HG03521 (cell line): ENCODE results near the gene IL36A.

ENCODE experiments used
- ATAC-seq: cut with Tn5 transposase; IDR thresholded peaks from one replicate; pipeline ENCODE4 v1.9.1; 2021; ENCODE audit warnings: mild to moderate bottlenecking, moderate library complexity; ENCODE audit not compliant: unreplicated experiment

IL36A gene

DNA sequence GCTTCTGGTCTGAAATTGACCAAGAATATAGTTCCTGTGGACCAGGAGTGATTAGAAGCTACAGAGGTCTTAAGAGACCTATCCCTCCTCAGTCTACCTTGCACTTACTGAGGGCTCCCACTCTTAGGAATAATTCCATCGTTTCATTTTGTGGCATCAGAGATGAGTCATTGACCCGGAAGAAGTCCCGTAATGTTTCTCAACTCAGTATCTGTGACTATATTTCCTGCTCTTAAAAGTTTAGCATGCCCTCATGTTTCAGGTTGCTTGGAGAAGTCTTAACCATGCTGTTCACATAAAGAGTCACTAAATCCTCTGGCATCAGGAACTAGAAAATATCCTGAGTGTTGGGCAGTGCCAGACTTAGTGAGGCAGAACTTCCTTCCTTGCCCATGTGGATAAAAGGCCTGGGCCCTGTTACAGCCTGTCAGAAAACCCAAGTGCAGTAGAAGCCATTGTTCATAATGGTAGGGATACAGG lies at the start of gene IL36A:
Gene IL36A, plus strand, starts transcription at position 430 of the 480 bp plus-strand sequence. CDS start 413 bp downstream, outside the sequence.
- no peak for ATAC-seq

- no peak for ATAC-seq
Observed at GRCh38 chr2:112957511-112957910, 47.7 kb upstream of the IL36A start.

DNA sequence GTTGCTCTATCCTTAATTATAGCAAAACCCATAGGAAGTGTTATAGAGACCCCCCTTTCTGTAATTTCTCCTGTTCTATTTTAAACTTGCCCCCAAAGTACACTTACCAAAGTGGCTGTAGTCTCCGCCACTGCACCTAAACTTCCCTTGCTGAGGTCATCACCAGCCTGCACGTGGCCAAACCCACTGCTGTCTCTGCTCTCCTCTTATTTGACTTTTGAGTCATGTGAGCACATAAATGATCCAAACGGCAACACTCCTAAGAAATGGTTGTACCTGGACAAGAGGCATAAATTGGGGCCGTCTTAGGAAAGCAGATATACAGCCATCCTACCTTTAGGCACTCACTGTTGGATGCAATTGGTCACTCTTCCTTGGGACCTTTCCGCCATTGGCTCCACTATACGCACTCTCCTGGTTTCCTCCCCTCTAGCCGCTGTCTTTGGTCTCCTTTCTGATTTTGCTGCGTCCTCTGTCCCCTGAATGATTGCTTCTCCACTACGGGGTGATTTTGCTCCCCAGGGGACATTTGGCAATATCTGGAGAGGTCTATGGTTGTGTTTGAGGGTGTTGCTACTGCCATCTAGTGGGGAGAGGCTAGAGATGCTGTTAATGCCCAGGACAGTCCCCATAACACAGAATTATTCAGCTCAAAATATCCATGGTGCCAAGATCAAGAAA lies 46.7 kb upstream of the IL36A start:
- no peak for ATAC-seq

GRCh38 chr2:112959109-112959812 lies 46.0 kb upstream of the IL36A start:
- no peak for ATAC-seq

DNA sequence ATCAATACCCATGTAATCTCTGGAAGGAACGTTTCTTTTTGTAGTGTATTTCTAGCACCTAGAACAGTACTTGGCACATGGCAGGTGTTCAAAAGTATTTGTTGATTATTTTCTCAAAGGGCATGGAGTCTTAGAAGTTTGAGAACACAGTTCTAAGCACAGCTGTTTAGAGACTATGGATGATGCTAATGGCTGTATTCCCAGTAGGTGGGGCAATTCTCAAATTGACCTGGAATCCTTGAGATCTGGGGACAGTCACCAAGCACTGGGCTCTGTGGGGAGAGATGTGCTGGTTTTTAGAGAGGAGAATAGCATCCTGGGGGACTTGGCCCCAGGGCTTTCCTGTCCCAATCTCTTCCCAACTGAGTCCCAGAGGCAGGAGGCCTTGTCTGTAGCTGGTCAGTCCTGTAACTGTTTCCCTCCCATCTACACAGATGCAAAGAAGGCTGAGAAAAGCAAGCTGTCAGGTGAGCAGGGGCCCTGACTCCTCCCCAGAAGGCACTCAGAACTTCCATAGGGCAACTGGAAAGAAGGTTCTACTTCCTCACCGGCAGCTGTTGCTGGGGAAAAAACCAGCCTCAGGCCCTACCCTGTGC lies 44.9 kb upstream of the IL36A start:
- no peak for ATAC-seq

DNA sequence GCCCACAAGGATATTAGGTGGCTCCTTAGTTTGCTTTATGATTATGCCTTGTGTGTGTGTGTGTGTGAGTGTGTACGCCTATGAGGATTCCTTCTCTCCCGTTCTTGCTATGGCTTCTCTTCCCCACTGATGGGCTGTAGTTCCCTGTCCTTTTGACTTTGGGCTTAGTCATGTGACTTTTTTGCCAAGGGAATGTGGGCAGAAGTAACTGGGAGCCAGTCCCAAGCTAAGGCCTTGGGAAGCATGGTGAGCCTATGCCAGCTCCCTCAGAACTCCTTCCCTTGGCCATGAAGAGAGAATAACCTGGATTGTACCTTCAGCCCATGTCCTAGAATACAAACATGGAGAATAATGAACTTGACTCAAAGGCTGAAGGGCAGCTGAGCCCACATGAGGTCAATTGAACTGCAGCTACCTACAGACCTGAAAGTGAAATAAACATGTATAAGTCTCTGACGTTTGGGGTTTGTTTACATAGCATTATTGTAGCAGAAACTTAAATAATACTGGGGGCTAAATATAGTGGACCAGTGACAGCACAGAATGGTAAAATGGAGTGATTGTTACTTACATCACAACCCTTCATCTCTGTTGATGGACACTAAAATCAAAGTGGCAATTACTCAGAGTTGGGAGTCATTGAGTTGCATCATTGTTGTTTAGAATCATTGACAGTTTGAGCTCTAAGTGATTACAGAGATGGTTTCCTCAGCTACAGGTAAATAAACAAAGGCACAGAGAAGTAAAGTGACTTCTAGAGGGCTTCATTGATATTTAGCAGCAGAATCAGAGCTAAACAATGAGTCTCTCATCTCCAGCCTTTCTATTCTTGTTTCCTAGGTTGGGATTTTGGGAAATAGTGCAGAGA lies 42.7 kb upstream of the IL36A start:
- no peak for ATAC-seq

DNA sequence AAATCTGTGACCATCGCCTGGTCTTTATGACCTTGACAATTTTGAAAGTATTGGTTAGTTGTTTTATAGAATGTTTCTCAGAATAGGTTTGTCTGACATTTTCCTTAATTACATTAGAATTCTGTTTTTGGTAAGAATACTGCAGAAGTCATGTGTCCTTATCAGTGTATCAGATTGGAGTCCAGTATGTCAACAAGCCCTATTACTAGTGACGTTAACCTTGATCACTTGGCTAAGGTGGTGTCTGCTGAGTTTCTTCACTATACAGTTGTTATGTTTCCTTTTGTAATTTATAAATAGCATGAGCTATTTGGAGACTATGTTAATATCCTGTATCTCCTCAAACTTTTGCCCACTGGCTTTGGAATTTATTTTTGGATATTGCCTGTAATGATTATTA lies 38.2 kb upstream of the IL36A start:
- ATAC-seq, result no peak

GRCh38 chr2:112972423-112973086 lies 32.7 kb upstream of the IL36A start:
- no peak for ATAC-seq

GRCh38 chr2:112973156-112973555 lies 32.1 kb upstream of the IL36A start:
- ATAC-seq, result no peak

DNA sequence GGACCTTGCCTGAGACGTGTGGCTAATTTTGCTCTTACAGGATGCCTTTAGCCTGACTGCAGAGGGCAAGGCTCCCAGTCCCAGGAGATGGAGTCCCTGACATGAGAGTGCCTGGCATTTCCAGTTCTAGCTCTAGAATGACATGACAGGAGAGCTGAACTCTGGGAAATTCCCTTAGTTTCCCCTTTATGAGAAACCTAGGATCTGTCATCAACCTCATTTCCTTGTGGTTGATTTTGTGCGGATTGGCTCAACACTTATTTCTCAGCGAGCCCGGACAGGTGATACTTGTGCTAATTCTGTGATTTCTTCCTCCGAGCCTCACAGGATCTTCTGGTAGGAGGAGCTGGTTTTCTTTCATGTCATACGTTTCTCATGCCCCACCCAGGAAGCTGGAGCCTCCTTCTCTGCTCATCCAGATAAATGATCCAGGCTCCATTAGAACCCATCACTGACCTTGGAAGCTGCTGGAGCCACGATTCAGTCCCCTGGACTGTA lies 27.7 kb upstream of the IL36A start, which contains the start of gene IL36G:
Gene IL36G, plus strand, starts transcription at position 448 of the 498 bp plus-strand sequence. CDS start 633 bp downstream, outside the sequence.
- no peak for ATAC-seq

DNA sequence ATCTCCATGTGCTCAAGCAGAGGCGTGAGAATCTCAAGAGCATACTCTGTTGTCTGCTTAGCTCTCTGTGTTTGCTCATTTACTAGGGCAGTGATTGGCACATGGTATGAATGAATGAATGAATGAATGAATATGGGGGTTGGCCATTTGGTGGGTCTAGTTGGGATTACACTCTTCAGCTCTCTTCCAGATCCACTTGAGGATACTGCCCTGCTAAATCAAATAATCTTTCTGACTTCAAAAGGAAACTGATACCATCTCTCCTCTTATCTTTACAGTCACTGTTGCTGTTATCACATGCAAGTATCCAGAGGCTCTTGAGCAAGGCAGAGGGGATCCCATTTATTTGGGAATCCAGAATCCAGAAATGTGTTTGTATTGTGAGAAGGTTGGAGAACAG lies 25.5 kb upstream of the IL36A start:
- no peak for ATAC-seq

DNA sequence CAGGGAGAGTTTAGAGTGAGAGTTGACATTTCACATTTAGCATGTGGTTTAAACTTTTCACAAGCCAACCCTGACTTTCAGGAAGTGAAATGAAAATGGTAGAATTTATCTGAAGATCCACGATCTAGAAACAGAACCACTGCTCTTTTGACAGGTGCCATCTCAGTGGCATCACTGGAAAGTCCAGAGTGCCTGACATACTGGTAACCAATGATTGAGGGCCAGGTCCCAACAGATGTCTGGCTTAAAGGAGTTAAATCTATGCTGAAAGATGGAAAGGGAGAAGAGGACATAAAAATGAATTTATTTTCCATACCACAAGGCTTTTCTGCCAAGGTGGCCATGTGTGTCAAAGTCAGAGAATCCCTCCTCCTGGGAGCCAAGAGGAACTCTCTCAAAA lies 24.7 kb upstream of the IL36A start:
- ATAC-seq, result no peak

DNA sequence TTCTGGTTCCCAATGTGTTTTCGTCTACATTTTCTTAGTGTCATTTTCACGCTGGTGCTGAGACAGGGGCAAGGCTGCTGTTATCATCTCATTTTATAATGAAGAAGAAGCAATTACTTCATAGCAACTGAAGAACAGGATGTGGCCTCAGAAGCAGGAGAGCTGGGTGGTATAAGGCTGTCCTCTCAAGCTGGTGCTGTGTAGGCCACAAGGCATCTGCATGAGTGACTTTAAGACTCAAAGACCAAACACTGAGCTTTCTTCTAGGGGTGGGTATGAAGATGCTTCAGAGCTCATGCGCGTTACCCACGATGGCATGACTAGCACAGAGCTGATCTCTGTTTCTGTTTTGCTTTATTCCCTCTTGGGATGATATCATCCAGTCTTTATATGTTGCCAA lies 20.2 kb upstream of the IL36A start:
- ATAC-seq, result no peak

DNA sequence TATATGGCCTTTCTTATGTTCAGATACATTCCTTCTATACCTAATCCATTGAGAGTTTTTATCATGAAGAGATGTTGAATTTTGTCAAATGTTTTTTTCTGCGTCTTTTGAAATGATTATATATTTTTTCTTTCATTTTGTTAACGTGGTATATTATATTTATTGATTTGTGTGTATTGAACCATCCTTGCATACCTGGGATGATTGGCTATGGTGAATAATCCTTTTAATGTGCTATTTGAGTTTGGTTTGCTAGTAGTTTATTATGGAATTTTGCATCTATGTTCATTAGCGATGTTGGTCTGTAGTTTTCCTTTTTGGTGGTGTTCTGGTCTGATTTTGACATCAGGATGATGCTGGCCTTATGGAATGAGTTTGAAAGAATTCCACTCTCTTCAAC lies 15.6 kb upstream of the IL36A start:
- no peak for ATAC-seq

DNA sequence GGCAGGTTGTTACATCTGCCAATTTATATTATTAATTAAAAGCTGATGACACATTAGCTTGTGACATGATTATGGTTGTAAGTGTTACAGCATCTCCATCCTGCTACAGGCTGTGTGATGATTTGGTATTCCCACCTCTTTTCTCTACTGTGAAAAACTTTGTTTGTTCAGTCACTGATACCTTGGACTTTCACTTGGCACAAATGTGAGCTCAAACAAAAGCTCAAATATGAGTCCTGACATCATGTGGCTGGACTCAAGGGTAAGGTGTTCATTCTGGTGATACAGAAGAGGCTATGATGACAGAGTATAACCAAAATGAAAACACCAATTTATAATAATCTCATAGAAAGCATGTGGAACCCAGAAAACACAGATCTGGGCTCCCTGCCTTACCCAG lies 11.4 kb upstream of the IL36A start:
- no peak for ATAC-seq

DNA sequence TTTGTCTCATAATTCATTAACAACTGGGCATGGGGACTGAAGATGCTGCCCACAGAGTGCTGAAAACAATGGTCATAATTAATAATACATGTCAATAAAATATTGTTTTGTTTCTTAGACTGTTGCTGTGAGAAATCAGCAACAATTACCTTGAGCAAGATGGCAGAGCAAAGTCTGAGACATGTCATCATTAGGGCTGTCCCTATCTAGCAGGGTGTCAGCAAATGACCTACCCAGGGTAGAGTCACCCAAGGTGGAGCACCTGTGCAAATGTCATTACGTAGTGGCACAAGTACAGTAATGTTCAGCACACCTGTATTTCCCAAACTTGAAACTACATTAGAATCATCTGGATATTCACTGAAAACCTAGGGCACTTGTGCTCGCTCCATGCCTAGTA lies 10.6 kb upstream of the IL36A start:
- no peak for ATAC-seq

DNA sequence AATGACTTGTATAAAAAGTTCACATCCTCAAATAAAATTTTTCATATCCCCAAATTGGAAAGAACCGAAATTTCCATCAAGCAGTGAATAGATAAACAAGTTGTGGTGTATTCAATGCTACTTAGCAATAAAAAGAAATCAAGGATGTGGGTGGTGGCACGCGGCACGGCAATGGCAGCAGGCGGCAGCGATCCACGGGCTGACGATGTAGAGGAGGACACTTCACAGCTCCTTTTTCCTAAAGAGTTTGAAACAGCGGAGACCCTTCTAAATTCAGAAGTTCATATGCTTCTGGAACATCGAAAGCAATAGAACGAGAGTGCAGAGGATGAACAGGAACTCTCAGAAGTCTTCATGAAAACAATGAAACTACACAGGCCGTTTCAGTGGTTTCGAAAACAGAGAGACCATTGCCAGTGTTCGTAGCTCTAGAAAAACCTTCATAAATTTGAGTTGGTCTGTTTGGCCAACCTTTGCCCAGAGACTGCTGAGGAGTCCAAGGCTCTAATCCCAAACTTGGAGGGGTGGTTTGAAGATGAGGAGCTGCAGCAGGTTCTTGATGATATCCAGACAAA lies 9.8 kb upstream of the IL36A start:
- ATAC-seq, result no peak

- no peak for ATAC-seq
Observed at GRCh38 chr2:112996635-112997034, 8.6 kb upstream of the IL36A start.

- no peak for ATAC-seq
Observed at GRCh38 chr2:112997151-112997550, 8.1 kb upstream of the IL36A start.

DNA sequence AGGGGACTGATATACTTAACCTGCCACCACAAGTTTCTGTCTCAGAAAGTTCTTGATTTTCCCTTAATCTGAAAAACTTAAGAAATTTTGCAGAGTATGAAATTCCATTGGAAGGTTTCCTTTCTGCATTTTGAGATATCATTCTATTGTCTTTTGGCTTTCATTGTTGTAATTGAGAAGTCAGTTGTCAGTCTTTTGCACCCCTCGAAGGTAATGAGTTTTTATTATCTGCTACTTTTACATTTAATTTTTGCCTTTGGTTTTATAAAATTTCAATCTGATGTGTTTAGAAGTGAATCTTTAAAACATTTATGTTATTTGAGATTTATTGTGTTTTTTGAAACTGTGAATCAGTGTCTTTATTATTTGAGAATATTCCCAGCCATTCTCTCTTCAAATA lies 4.8 kb upstream of the IL36A start:
- ATAC-seq, result no peak
